Activated CD4-positive, CD25-positive, alpha-beta regulatory T cell treated with anti-CD3 and anti-CD28 coated beads, Interleukin-2, amount 50 U/mL, for 24 hours (primary cell): ENCODE results near the gene TBC1D3B.
"Not testable (repeated sequence)": the region's sequence is repeated elsewhere in the genome, so short reads cannot be mapped to it uniquely, and the experiment has no call there.

Source experiments
- ATAC-seq, 2 donors: fragments of 150-1000 bp; cut with Tn5 transposase; one replicate each; pipeline ENCODE4 v1.10.0; 2021; ENCODE audit warnings: mild to moderate bottlenecking in 1 of 2, moderate library complexity in 1 of 2

The TBC1D3B gene

GRCh38 chr17:36198831-36199465, 22.5 kb upstream of the TBC1D3B start:
- peak; percentile 49 to 72 for ATAC-seq

- no peak for ATAC-seq
Measured at GRCh38 chr17:36197387-36197703, 20.9 kb upstream of the TBC1D3B start.

- ATAC-seq, result no peak
Measured at GRCh38 chr17:36196131-36196486, 19.7 kb upstream of the TBC1D3B start.

GRCh38 chr17:36195434-36196130, 19.1 kb upstream of the TBC1D3B start:
- no peak for ATAC-seq

GRCh38 chr17:36194832-36195433, 18.5 kb upstream of the TBC1D3B start:
- ATAC-seq, result not testable (repeated sequence)

- not testable (repeated sequence) for ATAC-seq
Measured at GRCh38 chr17:36194147-36194831, 17.9 kb upstream of the TBC1D3B start.

GRCh38 chr17:36193216-36193775, 16.9 kb upstream of the TBC1D3B start:
- no peak for ATAC-seq

- not testable (repeated sequence) for ATAC-seq
Measured at GRCh38 chr17:36190549-36191330, 14.3 kb upstream of the TBC1D3B start.

GRCh38 chr17:36189993-36190392, 13.6 kb upstream of the TBC1D3B start:
- not testable (repeated sequence) for ATAC-seq

- peak; percentile 50 to 51 for ATAC-seq
Measured at GRCh38 chr17:36188891-36189306, 12.5 kb upstream of the TBC1D3B start.

- ATAC-seq, result not testable (repeated sequence)
Measured at GRCh38 chr17:36187943-36188665, 11.7 kb upstream of the TBC1D3B start.

GRCh38 chr17:36186810-36187763, 10.7 kb upstream of the TBC1D3B start:
- ATAC-seq, result not testable (repeated sequence)

GRCh38 chr17:36185416-36185815, 9.0 kb upstream of the TBC1D3B start:
- ATAC-seq, result no peak

- no peak for ATAC-seq
Measured at GRCh38 chr17:36184023-36184765, 7.8 kb upstream of the TBC1D3B start.

- no peak for ATAC-seq
Measured at GRCh38 chr17:36183001-36183971, 6.8 kb upstream of the TBC1D3B start.

GRCh38 chr17:36182176-36183000, 6.0 kb upstream of the TBC1D3B start:
- ATAC-seq, result peak in 1 of 2 donors; percentile 12

- ATAC-seq, result not testable (repeated sequence)
Measured at GRCh38 chr17:36181446-36182175, 5.2 kb upstream of the TBC1D3B start.
